Mesenchymal stem cell (in vitro differentiated cells and primary cell): ENCODE data around the gene NCS1.

Source experiments
- DNase-seq: peaks from one replicate; pipeline ENCODE4 v3.0.0-alpha.2; 2013
- H2AFZ ChIP-seq: one replicate; pipeline ENCODE4 v1.6.1; 2013; ENCODE audit warnings: low read depth, mild to moderate bottlenecking, control low read depth, inconsistent platforms, low read length, moderate library complexity
- H2AK5ac ChIP-seq: 2 replicates; pipeline ENCODE4 v1.6.1; 2013; ENCODE audit warnings: low read length, moderate library complexity, mild to moderate bottlenecking, inconsistent platforms; ENCODE audit not compliant: severe bottlenecking
- H2BK120ac ChIP-seq: one replicate; pipeline ENCODE4 v1.6.1; 2013; ENCODE audit warnings: low read depth, mild to moderate bottlenecking, inconsistent platforms, low read length, moderate library complexity
- H2BK12ac ChIP-seq, 2 experiments: one replicate each; pipeline ENCODE4 v1.6.1; 2013; ENCODE audit warnings: inconsistent platforms in 2 of 2, low read length in 2 of 2, mild to moderate bottlenecking in 2 of 2, moderate library complexity in 2 of 2, control low read depth in 1 of 2
- H2BK15ac ChIP-seq: one replicate; pipeline ENCODE4 v1.6.1; 2013; ENCODE audit warnings: mild to moderate bottlenecking, low read depth, inconsistent platforms; ENCODE audit not compliant: poor library complexity, severe bottlenecking
- H2BK5ac ChIP-seq: 2 replicates; pipeline ENCODE4 v1.6.1; 2013; ENCODE audit warnings: low read depth, mild to moderate bottlenecking, low read length, control low read depth, inconsistent platforms; ENCODE audit not compliant: poor library complexity, severe bottlenecking
- H3K14ac ChIP-seq, 2 experiments: one replicate each; pipeline ENCODE4 v1.6.1; 2013; ENCODE audit warnings: inconsistent platforms in 2 of 2, low read length in 2 of 2, control low read depth in 1 of 2, mild to moderate bottlenecking in 1 of 2, moderate library complexity in 1 of 2
- H3K18ac ChIP-seq, 2 experiments: one replicate each; pipeline ENCODE4 v1.6.1; 2013; ENCODE audit warnings: inconsistent platforms in 2 of 2, low read length in 2 of 2, control low read depth in 1 of 2, low read depth in 1 of 2, mild to moderate bottlenecking in 1 of 2
- H3K23ac ChIP-seq, 2 experiments: one replicate each; pipeline ENCODE4 v1.6.1; 2013; ENCODE audit warnings: inconsistent platforms in 2 of 2, low read length in 2 of 2, mild to moderate bottlenecking in 2 of 2, moderate library complexity in 2 of 2, control low read depth in 1 of 2
- H3K27ac ChIP-seq: 2 replicates; pipeline ENCODE4 v1.5.1; 2013; ENCODE audit warnings: mild to moderate bottlenecking, moderate library complexity, low read length, control low read depth, inconsistent platforms; ENCODE audit not compliant: poor library complexity, severe bottlenecking
- H3K27me3 ChIP-seq, 2 experiments: 2 replicates each; pipeline versions ENCODE4 v1.6.1 to v1.7.0; 2013; ENCODE audit warnings: low read length in 2 of 2, mild to moderate bottlenecking in 2 of 2, moderate library complexity in 2 of 2, control low read depth in 1 of 2, inconsistent platforms in 1 of 2; ENCODE audit not compliant: control insufficient read depth in 1 of 2, insufficient read depth in 1 of 2
- H3K36me3 ChIP-seq, 2 experiments: 2 replicates each; pipeline versions ENCODE4 v1.6.1 to v1.7.0; 2013; ENCODE audit warnings: low read length in 2 of 2, control low read depth in 1 of 2, inconsistent platforms in 1 of 2, low read depth in 1 of 2, mild to moderate bottlenecking in 1 of 2; ENCODE audit not compliant: insufficient read depth in 2 of 2, control insufficient read depth in 1 of 2
- H3K4ac ChIP-seq, 2 experiments: one replicate each; pipeline ENCODE4 v1.6.1; 2013; ENCODE audit warnings: inconsistent platforms in 2 of 2, low read length in 2 of 2, mild to moderate bottlenecking in 2 of 2, moderate library complexity in 2 of 2, control low read depth in 1 of 2, low read depth in 1 of 2
- H3K4me1 ChIP-seq: 2 replicates; pipeline ENCODE4 v1.6.1; 2013; ENCODE audit warnings: low read depth, low read length, control low read depth; ENCODE audit not compliant: control insufficient read depth, insufficient read depth
- H3K4me2 ChIP-seq: 2 replicates; pipeline ENCODE4 v1.6.1; 2013; ENCODE audit warnings: low read length, mild to moderate bottlenecking, inconsistent platforms; ENCODE audit not compliant: poor library complexity, severe bottlenecking
- H3K4me3 ChIP-seq, 2 experiments: 2 replicates each; pipeline versions ENCODE4 v1.5.1 to v1.7.0; 2013; ENCODE audit warnings: low read length in 2 of 2, mild to moderate bottlenecking in 2 of 2, control low read depth in 1 of 2, low read depth in 1 of 2; ENCODE audit not compliant: insufficient read depth in 1 of 2
- H3K79me1 ChIP-seq: replicated peaks from 2 replicates; pipeline ENCODE4 v1.6.1; 2013; ENCODE audit warnings: mild to moderate bottlenecking, control low read depth, low read length, inconsistent platforms; ENCODE audit not compliant: poor library complexity, severe bottlenecking
- H3K9ac ChIP-seq: 2 replicates; pipeline ENCODE4 v1.7.0; 2013; ENCODE audit warnings: mild to moderate bottlenecking, low read length, moderate library complexity
- H3K9me3 ChIP-seq: 2 replicates; pipeline ENCODE4 v1.7.0; 2013; ENCODE audit warnings: mild to moderate bottlenecking, low read length; ENCODE audit not compliant: control insufficient read depth
- H4K8ac ChIP-seq: one replicate; pipeline ENCODE4 v1.6.1; 2013; ENCODE audit warnings: inconsistent platforms, mild to moderate bottlenecking, low read length, moderate library complexity
- H4K91ac ChIP-seq: one replicate; pipeline ENCODE4 v1.6.1; 2013; ENCODE audit warnings: mild to moderate bottlenecking, low read length, inconsistent platforms
- WGBS: methylation state at CpG from one replicate; pipeline ENCODE4 v1.1.7; 2013; ENCODE audit warnings: mixed read lengths; 5-methylcytosine and 5-hydroxymethylcytosine counted together

Gene NCS1

DNA sequence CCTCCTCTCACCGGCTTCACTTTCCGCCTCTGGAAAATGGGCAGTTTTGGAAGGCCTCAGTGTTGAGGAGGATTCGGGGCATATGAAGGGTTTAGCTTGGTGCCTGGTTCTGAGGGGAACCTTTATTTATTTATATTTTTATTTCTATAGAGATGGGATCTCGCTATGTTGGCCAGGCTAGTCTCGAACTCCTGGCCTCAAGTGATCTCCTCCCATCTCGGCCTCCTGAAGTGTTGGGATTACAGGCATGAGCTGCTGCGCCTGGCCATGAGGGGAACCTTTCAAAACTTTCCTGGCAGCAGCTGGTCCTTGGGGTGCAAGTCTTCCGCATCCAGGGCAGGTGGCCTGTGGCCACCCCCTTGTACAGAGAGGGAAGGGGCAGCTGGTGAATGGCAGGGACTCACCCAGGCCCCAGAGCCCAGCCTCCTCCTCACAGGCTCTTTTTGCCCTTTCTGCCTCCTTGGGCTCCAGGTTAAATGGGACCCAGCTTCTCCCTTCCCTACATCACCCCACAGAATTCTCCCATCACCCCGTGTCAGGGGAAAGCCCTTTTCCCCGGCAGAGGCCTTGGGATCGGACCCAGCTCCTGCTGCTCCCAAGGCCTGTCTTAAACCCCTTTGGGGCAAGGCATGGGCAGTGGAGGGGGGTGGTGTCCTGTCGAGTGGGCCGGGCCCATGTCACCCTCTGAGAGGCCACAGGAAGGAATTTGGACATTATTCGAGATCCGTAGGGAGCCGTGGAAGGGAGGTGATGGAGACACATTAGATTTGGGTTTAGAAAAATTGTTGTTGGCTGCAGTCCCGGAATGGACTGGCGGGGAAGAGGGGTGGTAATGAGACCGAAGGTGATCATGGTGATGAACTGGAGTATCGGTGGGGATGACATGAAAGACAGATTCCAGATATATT, 5.9 kb downstream of the NCS1 start:
- no peak overlapping the region for H2AFZ ChIP-seq
- H3K9me3 ChIP-seq: no peaks in the 10 kb centered on the region
- no peak overlapping the region for H2BK120ac ChIP-seq
- H2BK15ac ChIP-seq: no peak overlapping the region
- no peak for DNase-seq
- H3K27ac ChIP-seq: no peak overlapping the region
- H3K36me3 ChIP-seq: peaks cover 5 to 51% of the 10 kb centered on the region in 2 experiments
- WGBS: 95% methylated on average over 17 of the region's 20 CpGs
- H4K91ac ChIP-seq: no peak overlapping the region
- H2BK12ac ChIP-seq: no peak overlapping the region
- H3K4me1 ChIP-seq: peaks cover 48% of the 10 kb centered on the region
- no peaks in the 10 kb centered on the region for H3K27me3 ChIP-seq
- H3K79me1 ChIP-seq: peaks cover 10% of the 10 kb centered on the region
- no peak overlapping the region for H3K9ac ChIP-seq
- H3K4me3 ChIP-seq: no peak overlapping the region
- no peak overlapping the region for H3K4ac ChIP-seq
- no peak overlapping the region for H3K4me2 ChIP-seq
- H3K14ac ChIP-seq: no peak overlapping the region
- H2AK5ac ChIP-seq: peak overlapping the region; percentile 86
- peak overlapping the region in 1 of 2 experiments; percentile 16 for H3K18ac ChIP-seq
- no peak overlapping the region for H3K23ac ChIP-seq
- no peak overlapping the region for H2BK5ac ChIP-seq
- no peak overlapping the region for H4K8ac ChIP-seq

- Histone ChIP-seq H2BK120ac (no peak overlapping the region), H3K9ac (no peak overlapping the region), H3K27ac (no peak overlapping the region), H4K91ac (no peak overlapping the region), H3K18ac (no peak overlapping the region), H2AFZ (no peak overlapping the region), H2BK5ac (no peak overlapping the region), H3K36me3 (peaks cover 5 to 42% of the 10 kb centered on the region in 2 experiments), H3K27me3 (no peaks in the 10 kb centered on the region), H3K4me2 (no peak overlapping the region), H3K14ac (no peak overlapping the region), H3K9me3 (no peaks in the 10 kb centered on the region), H3K4ac (no peak overlapping the region), H3K4me1 (peaks cover 41% of the 10 kb centered on the region), H3K23ac (no peak overlapping the region), H2AK5ac (no peak overlapping the region), H4K8ac (no peak overlapping the region), H3K4me3 (no peak overlapping the region), H3K79me1 (peaks cover 7% of the 10 kb centered on the region), H2BK15ac (no peak overlapping the region), H2BK12ac (no peak overlapping the region)
- 86% methylated on average over 2 of the region's 2 CpGs for WGBS
- DNase-seq: no peak
Measured at GRCh38 chr9:130179331-130179907, 7.2 kb downstream of the NCS1 start.

GRCh38 chr9:130180516-130180915, 8.3 kb downstream of the NCS1 start:
- Histone ChIP-seq H2BK120ac (no peak overlapping the region), H3K27me3 (no peaks in the 10 kb centered on the region), H3K18ac (no peak overlapping the region), H3K36me3 (peaks cover 5 to 36% of the 10 kb centered on the region in 2 experiments), H2BK15ac (peak overlapping the region; percentile 17), H4K8ac (no peak overlapping the region), H2BK5ac (no peak overlapping the region), H3K27ac (no peak overlapping the region), H3K9me3 (no peaks in the 10 kb centered on the region), H3K4me1 (peaks cover 42% of the 10 kb centered on the region), H2AK5ac (peak overlapping the region; percentile 9), H3K4me3 (no peak overlapping the region), H2AFZ (no peak overlapping the region), H2BK12ac (no peak overlapping the region), H3K14ac (no peak overlapping the region), H3K9ac (no peak overlapping the region), H4K91ac (no peak overlapping the region), H3K4ac (no peak overlapping the region), H3K4me2 (no peak overlapping the region), H3K79me1 (peaks cover 7% of the 10 kb centered on the region), H3K23ac (no peak overlapping the region)
- no peak for DNase-seq
- 96% methylated on average over 12 of the region's 12 CpGs for WGBS

DNA sequence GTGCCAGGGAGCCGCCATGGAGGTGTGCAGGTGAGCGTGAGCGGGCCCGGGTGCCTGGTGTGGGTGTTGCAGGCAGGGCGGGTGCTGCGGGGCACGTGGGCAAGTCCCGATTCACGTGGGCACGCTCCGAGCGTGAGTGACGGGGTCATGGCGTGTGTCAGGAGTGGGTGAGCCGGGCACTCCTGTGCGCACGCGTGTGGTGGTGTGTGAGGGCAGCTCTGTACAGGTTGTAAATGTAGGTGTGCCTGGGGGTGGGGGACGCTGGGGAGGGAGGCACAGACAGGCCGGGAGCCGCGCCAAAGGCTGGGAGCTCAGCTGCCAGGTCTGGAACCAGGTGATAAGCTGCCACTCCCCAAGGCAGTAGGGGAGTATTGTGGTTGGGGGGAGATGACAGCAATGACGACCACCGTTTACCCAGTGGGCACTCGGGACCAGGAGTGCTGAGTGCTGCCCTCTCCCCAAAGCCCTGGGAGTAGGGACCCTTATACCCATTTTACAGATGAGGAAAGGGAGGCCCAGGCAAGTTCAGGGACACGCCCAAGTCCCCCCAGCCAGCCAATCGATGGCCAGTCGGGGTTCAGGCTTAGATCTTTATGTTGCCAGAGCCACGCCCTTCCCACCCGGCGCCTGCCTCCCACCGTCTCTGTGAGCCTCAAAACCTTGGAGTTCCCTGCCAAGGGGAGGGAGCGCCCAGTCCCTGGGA, 9.6 kb downstream of the NCS1 start:
- Histone ChIP-seq H3K9ac (no peak overlapping the region), H3K18ac (peak overlapping the region in 1 of 2 experiments; percentile 50), H3K4ac (peak overlapping the region in 1 of 2 experiments; percentile 49), H2AK5ac (peak overlapping the region; percentile 78), H2BK120ac (no peak overlapping the region), H3K9me3 (no peaks in the 10 kb centered on the region), H2BK12ac (peak overlapping the region; percentile 70 to 73), H4K8ac (no peak overlapping the region), H3K79me1 (peaks cover 7% of the 10 kb centered on the region), H3K4me1 (peaks cover 46% of the 10 kb centered on the region), H3K4me2 (no peak overlapping the region), H3K27me3 (no peaks in the 10 kb centered on the region), H2AFZ (no peak overlapping the region), H3K23ac (no peak overlapping the region), H3K14ac (no peak overlapping the region), H2BK15ac (peak overlapping the region; percentile 41), H2BK5ac (peak overlapping the region; percentile 40), H4K91ac (peak overlapping the region; percentile 70), H3K27ac (no peak overlapping the region), H3K36me3 (peaks cover 0 to 28% of the 10 kb centered on the region in 2 experiments), H3K4me3 (no peak overlapping the region)
- 98% methylated on average over 33 of the region's 33 CpGs for WGBS
- DNase-seq: no peak
